ENCODE measurements around the gene SOCS1. TPM values are rescaled to one million over a fixed set of nuclear protein-coding genes. Genes with fewer than 3 reads are reported as not detected.

Gene SOCS1
- total and polyA plus RNA-seq, 2 of the 8 experiments (the other 6 are each of a cell fraction or from before 2014, with no cell fraction given) = 21.0 to 48.9 TPM

DNA sequence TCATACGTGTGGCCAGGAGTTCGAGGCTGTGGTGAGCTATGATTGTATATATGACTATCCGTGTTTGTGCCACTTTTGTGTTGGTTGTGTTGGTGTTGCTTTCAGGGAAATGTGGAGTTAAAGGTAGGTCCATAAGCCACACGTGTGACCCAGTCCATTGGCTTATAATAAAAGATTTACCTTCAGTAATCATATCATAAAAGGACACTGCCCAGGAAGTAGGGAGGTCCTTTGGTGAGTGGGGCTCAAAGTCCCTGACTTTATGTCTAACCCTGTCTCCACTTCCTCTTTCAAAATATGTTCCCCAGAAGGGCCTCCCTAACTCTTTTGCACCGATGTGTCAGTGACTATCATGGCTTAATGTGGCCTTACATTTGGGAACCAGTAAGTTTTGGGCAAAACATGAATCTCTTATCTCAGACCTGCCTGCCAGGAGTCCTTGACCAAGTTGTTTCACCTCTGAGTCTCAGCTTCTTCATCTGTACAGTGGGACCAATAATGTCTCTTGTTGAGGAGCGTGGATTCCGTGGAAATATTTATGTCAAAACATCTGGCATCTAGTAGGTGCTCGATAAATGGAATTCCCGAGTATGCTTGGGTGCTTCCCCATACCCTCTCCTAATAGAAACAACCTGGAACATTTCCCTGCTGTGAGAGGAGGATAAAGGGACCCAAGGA is 8.3 kb upstream of the SOCS1 start:
- H3K9me3 ChIP-seq (ENCODE audit: insufficient read depth in 2 of 2, low read depth in 1 of 2, low read length in 1 of 2) = no peaks in the 10 kb centered on the region
- no peak overlapping the region for H2BK20ac ChIP-seq (ENCODE audit: low read length)
- H3K23ac ChIP-seq (ENCODE audit: insufficient read length) = no peak overlapping the region
- no peak overlapping the region for H4K91ac ChIP-seq (replicated peaks; ENCODE audit: insufficient read length, low read length)
- H3K79me2 ChIP-seq (ENCODE audit: control insufficient read depth in 1 of 2, insufficient read depth in 2 of 2, low read length in 2 of 2) = no peaks in the 10 kb centered on the region
- CTCF ChIA-PET (ENCODE audit: partially characterized antibody) = interaction anchor here (1.0 to 1.7 kb wide), 2 partner anchors 9 to 94 kb away, joined by 3 to 4 read pairs; partner anchors contain the start of gene PRM3
- H3K4me1 ChIP-seq (replicated peaks in 1 of 4; ENCODE audit: control insufficient read depth in 3 of 4, insufficient read depth in 4 of 4, low read length in 3 of 4) = 0 out of 7 replicates have a peak, but pooled peaks cover 0 to 5% (median 0%) of the 10 kb centered on the region in 4 experiments
- no peaks in the 10 kb centered on the region; a peak in 1 of 7 replicates for H3K27me3 ChIP-seq (replicated peaks in 1 of 4; ENCODE audit: control insufficient read depth in 3 of 4, extremely low read depth in 1 of 4, insufficient read depth in 3 of 4, low read length in 3 of 4)
- H3K4me3 ChIP-seq (ENCODE audit: extremely low read depth in 1 of 4, insufficient read depth in 2 of 4, low read depth in 3 of 4, low read length in 4 of 4) = no peak overlapping the region
- no peak overlapping the region for H3K14ac ChIP-seq (ENCODE audit: insufficient read length)
- no peak overlapping the region for H2AFZ ChIP-seq (ENCODE audit: low read length)
- H3K27ac ChIP-seq (ENCODE audit: low read depth, low read length) = no peak overlapping the region
- H3K23me2 ChIP-seq (ENCODE audit: low read depth, low read length) = no peaks in the 10 kb centered on the region; the same call in 1 of the 2 replicates
- H2BK15ac ChIP-seq (ENCODE audit: low read length) = no peak overlapping the region; the same call in 1 of the 2 replicates
- H2AK5ac ChIP-seq (ENCODE audit: low read depth, low read length) = no peak overlapping the region
- H4K20me1 ChIP-seq (replicated peaks in 1 of 2; ENCODE audit: control insufficient read depth in 1 of 2, insufficient read depth in 2 of 2, low read length in 2 of 2) = no peaks in the 10 kb centered on the region
- no peak overlapping the region for H2BK120ac ChIP-seq (replicated peaks; ENCODE audit: low read depth, low read length)
- no peak overlapping the region for H4K8ac ChIP-seq (ENCODE audit: extremely low read depth, insufficient read depth, low read length)
- no peak overlapping the region for H4K5ac ChIP-seq (ENCODE audit: insufficient read length, low read depth, low read length)
- H3K9ac ChIP-seq (replicated peaks in 1 of 4; ENCODE audit: extremely low read depth in 1 of 4, low read depth in 3 of 4, low read length in 3 of 4) = no peak overlapping the region
- no peak for FAIRE-seq
- no peak overlapping the region for H3K4ac ChIP-seq (replicated peaks; ENCODE audit: insufficient read length, low read depth, low read length)
- H3K4me2 ChIP-seq (ENCODE audit: insufficient read depth in 1 of 2, low read depth in 2 of 2, low read length in 2 of 2) = no peak overlapping the region
- WGBS, 2 experiments (ENCODE audit: extremely low coverage in 1 of 2, insufficient coverage in 1 of 2, insufficient read length in 1 of 2, insufficient replicate concordance in 2 of 2, low coverage in 1 of 2, low lambda C conversion rate in 2 of 2, missing lambda C conversion rate in 1 of 2) = 87% methylated on average over 9 of the region's 9 CpGs; no CpG with 5 or more reads in 1 of the 2 experiments
- H2BK5ac ChIP-seq (ENCODE audit: low read depth, low read length) = no peak overlapping the region
- POLR2A ChIA-PET (ENCODE audit: partially characterized antibody) = interaction anchor here (0.9 to 1.7 kb wide), 3 partner anchors 10 to 88 kb away, joined by 3 to 6 read pairs (median 5); no protein-coding TSS in a partner anchor
- no peak for DNase-seq (ENCODE audit: low read depth in 1 of 2, low spot score in 2 of 2)
- H2BK12ac ChIP-seq (ENCODE audit: low read depth, low read length) = no peak overlapping the region
- no peak overlapping the region for H3K56ac ChIP-seq (replicated peaks; ENCODE audit: insufficient read length, low read depth, low read length)
- no peak overlapping the region for H3K18ac ChIP-seq (ENCODE audit: extremely low read depth, low read length)
- H3K36me3 ChIP-seq (ENCODE audit: control insufficient read depth in 2 of 4, insufficient read depth in 4 of 4, low read length in 3 of 4) = no peaks in the 10 kb centered on the region
- no peaks in the 10 kb centered on the region for H3K79me1 ChIP-seq (ENCODE audit: low read depth, low read length)
- TF ChIP-seq NANOG (IDR thresholded peaks at IDR 0.05; ENCODE audit: insufficient read depth, low read depth, low read length, poor library complexity, severe bottlenecking) = no peak
- no peak for TF ChIP-seq CREB1 (IDR thresholded peaks at IDR 0.05)

All from H1 (cell line).